ENCODE results near the gene FGF14.

FGF14 gene

DNA sequence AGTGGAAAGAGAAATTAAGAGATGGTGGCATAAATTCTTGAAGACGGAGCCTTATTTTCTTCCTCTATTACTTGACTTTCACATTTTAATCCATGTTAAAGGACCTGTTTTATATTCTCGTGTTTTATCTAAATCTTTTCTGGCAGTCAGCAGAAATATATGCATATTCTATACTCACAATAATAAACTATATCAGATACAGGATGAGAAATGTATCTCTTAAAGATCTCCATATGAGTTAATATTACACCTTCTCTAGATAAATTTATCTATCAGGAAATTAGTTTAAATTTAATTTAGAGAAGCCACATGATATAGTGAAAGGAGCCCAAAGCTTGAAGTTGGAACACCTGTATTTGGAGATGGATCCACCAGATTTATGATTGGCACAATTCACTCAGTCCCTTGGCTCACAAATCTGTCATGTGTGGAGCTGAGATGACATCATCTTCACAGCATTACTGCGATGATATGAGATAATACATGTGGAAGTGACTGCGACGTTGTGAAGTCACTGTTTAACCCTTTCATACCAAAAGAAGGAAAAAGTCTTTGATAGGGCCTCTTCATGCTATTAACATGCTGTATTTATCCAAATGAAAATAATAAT, 216.4 kb downstream of the FGF14 start:
- no peak overlapping the region for H3K4me3 ChIP-seq (ENCODE audit: low read depth, low read length)
- DNase-seq (ENCODE audit: low read depth): no peak
- TF ChIP-seq CTCF (IDR thresholded peaks at IDR 0.05; ENCODE audit: low read depth, low read length, missing control alignments): no peak

DNA sequence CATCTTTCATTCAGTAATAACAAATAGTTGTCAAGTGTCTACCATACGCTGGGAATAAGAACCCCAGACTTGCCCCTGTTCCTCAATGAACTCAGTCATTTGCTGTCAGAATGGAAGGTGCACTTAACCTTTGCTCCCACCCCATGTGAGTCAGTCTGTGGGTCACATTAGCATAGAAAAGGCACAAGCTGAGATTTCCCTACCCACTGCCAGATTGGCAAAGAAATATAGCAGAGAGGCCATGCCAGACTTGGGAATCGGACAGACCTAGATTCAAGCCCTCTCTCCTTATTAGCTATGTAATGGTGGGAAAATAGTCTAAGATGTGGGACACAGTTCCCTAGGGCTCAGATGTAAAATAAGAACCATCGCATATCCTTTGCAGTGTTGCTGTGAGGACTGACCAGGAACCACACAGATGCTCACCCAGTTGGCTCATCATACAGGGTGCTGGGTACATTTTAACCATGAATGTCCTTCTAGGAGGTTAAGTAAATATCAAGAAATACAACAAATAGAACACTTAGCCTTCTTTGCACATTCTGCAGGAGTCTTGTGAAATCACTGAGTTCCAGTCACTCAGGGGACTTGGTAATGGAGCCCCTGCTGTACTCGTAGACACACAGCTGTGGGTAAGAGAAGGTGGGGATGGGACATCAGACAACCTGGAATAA, 218.2 kb downstream of the FGF14 start:
- no peak for TF ChIP-seq CTCF (IDR thresholded peaks at IDR 0.05; ENCODE audit: low read depth, low read length, missing control alignments)
- no peak for DNase-seq (ENCODE audit: low read depth)
- no peak overlapping the region for H3K4me3 ChIP-seq (ENCODE audit: low read depth, low read length)

GRCh38 chr13:102182170-102182569, 219.7 kb downstream of the FGF14 start:
- no peak for DNase-seq (ENCODE audit: low read depth)
- TF ChIP-seq CTCF (IDR thresholded peaks at IDR 0.05; ENCODE audit: low read depth, low read length, missing control alignments): no peak
- H3K4me3 ChIP-seq (ENCODE audit: low read depth, low read length): no peak overlapping the region

- DNase-seq (ENCODE audit: low read depth): no peak
- TF ChIP-seq CTCF (IDR thresholded peaks at IDR 0.05; ENCODE audit: low read depth, low read length, missing control alignments): no peak
- no peak overlapping the region for H3K4me3 ChIP-seq (ENCODE audit: low read depth, low read length)
Measured at GRCh38 chr13:102177431-102177830, 224.4 kb downstream of the FGF14 start.

DNA sequence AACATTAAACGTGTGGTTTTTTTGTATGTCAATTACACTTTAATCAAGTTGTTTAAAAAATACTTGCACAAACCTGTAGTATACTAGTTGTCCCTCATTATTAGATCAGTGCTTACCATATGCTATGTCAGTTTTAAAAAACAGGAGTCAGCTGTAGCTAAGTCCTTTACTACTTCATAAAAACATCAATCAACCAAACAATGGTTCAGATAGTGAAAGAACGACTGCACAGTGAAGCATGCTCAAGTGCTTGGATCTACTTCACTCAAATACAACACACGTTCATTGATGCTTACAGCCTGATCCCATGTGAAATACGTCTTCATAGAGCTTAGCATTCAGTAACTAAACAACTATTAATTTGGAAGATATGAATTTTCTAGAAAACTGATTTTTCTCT, 225.0 kb downstream of the FGF14 start:
- TF ChIP-seq CTCF (IDR thresholded peaks at IDR 0.05; ENCODE audit: low read depth, low read length, missing control alignments): no peak
- no peak overlapping the region for H3K4me3 ChIP-seq (ENCODE audit: low read depth, low read length)
- DNase-seq (ENCODE audit: low read depth): no peak

- H3K4me3 ChIP-seq (ENCODE audit: low read depth, low read length): no peak overlapping the region
- DNase-seq (ENCODE audit: low read depth): no peak
- TF ChIP-seq CTCF (IDR thresholded peaks at IDR 0.05; ENCODE audit: low read depth, low read length, missing control alignments): no peak
Measured at GRCh38 chr13:102172406-102172805, 229.4 kb downstream of the FGF14 start.

DNA sequence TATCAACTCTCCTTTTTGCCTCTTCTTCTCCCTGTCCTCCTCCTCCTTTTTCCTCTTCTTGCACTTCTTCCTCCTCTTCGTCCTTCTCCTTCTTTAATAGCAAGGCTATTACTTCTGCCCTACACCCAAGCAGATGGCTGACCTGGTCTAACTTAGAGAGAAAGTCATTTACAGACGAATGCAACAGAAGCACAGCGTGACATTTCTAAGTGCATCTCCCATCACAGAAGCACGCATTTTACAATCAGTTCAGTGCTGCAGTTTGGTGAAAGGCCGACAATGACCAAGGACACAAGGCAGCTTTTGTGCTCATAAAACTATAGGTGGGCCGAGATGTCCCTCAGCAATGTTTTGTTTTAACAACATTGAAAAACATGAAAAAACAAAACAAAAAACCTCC, 231.5 kb downstream of the FGF14 start:
- no peak for DNase-seq (ENCODE audit: low read depth)
- TF ChIP-seq CTCF (IDR thresholded peaks at IDR 0.05; ENCODE audit: low read depth, low read length, missing control alignments): no peak
- H3K4me3 ChIP-seq (ENCODE audit: low read depth, low read length): no peak overlapping the region
